A673 (cell line): ENCODE results near the gene TCEAL5.

Experiments
- EZH2 ChIP-seq: fragments of 200-600 bp; sonication (generic); IDR thresholded peaks from 2 replicates; pipeline ENCODE4 v1.6.1; 2017; ENCODE audit warnings: borderline replicate concordance, low read depth, mild to moderate bottlenecking, mixed read lengths, antibody characterized with exemption, low read length; ENCODE audit not compliant: poor library complexity, severe bottlenecking
- TF ChIP-seq, protein P1 (sequence below): fragments of 300-800, 200-600 bp; sonication (generic); conservative IDR thresholded peaks from 2 replicates; pipeline ENCODE4 v1.5.1; 2017; ENCODE audit warnings: low read depth, mild to moderate bottlenecking, antibody characterized with exemption, low read length, moderate library complexity, mixed read lengths

DNA sequence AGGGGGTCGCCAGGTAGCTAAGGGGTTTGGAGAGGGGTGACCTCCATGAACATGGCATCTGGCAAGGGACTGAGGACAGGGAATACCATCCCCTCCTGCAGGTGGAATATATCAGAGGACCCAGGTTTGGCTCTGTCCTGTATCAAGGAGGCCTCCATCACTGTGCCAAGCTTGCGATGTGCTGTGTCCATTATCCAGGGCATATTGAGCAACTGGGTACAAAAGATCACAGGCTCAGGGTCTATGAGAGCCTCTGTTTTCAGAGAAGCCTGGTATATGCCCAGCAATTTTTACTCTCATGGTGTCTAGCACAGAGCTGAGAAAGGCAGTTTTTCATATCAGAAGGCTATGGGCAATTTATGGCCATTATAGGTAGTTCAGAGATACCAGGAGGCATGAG is 16.6 kb upstream of the TCEAL5 start:
- TF ChIP-seq, protein P1, sequence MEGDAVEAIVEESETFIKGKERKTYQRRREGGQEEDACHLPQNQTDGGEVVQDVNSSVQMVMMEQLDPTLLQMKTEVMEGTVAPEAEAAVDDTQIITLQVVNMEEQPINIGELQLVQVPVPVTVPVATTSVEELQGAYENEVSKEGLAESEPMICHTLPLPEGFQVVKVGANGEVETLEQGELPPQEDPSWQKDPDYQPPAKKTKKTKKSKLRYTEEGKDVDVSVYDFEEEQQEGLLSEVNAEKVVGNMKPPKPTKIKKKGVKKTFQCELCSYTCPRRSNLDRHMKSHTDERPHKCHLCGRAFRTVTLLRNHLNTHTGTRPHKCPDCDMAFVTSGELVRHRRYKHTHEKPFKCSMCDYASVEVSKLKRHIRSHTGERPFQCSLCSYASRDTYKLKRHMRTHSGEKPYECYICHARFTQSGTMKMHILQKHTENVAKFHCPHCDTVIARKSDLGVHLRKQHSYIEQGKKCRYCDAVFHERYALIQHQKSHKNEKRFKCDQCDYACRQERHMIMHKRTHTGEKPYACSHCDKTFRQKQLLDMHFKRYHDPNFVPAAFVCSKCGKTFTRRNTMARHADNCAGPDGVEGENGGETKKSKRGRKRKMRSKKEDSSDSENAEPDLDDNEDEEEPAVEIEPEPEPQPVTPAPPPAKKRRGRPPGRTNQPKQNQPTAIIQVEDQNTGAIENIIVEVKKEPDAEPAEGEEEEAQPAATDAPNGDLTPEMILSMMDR: no peak
- TF ChIP-seq EZH2: no peak
